Caco-2 (cell line): Measurements from ENCODE around the gene TAF3. TPM values are rescaled to one million over a fixed set of nuclear protein-coding genes. Genes with fewer than 3 reads are reported as not detected.

Experiments
- BruUV-seq: library from RNA; stranded (reverse); fragments of 400-500 nt; replicated peaks from 2 replicates; lab custom pipeline; 2021; lab: Mats Ljungman, UMichigan
- CTCF ChIA-PET: fragments of 300-600 bp; sonication (Branson Sonifier 250); formaldehyde crosslinking; loops from one replicate; lab custom pipeline; 2022; ENCODE audit warnings: antibody characterized with exemption; lab: Charles Lee
- POLR2A ChIA-PET: fragments of 300-600 bp; sonication (Branson Sonifier 250); formaldehyde crosslinking; loops from one replicate; lab custom pipeline; 2022; ENCODE audit warnings: antibody characterized with exemption; lab: Charles Lee
- DNase-seq, 2 experiments: peaks; one replicate each; pipeline versions ENCODE4 v3.0.0 to v3.0.0-alpha.2; 2020 to 2022
- H3K27me3 ChIP-seq: replicated peaks from 2 replicates; pipeline ENCODE4 v1.6.0; 2011; ENCODE audit warnings: low read length; ENCODE audit not compliant: control insufficient read depth, insufficient read depth
- H3K36me3 ChIP-seq: 2 replicates; pipeline ENCODE4 v1.5.1; 2011; ENCODE audit warnings: low read length; ENCODE audit not compliant: control insufficient read depth, insufficient read depth
- H3K4me1 ChIP-seq: fragments of 250-450 bp; sonication (Bioruptor Pico); 2 replicates; pipeline ENCODE4 v1.5.1; 2020; ENCODE audit warnings: mild to moderate bottlenecking
- H3K4me3 ChIP-seq: 2 replicates; pipeline ENCODE4 v1.5.1; 2011; ENCODE audit warnings: low read depth, mild to moderate bottlenecking, control low read depth, low read length
- H3K9me3 ChIP-seq: fragments of 250-450 bp; sonication (Bioruptor Pico); 2 replicates; pipeline ENCODE4 v1.5.1; 2020; ENCODE audit warnings: mild to moderate bottlenecking, moderate library complexity
- H3K27ac Mint-ChIP-seq: one replicate; pipeline ENCODE4 v1.8.0; 2022; ENCODE audit warnings: mixed read lengths; ENCODE audit not compliant: unreplicated experiment
- H3K27me3 Mint-ChIP-seq: one replicate; pipeline ENCODE4 v1.8.0; 2022; ENCODE audit warnings: mixed read lengths; ENCODE audit not compliant: insufficient read depth, unreplicated experiment
- H3K36me3 Mint-ChIP-seq: one replicate; pipeline ENCODE4 v1.8.0; 2022; ENCODE audit warnings: mild to moderate bottlenecking, mixed read lengths; ENCODE audit not compliant: insufficient read depth, unreplicated experiment
- H3K4me1 Mint-ChIP-seq: one replicate; pipeline ENCODE4 v1.8.0; 2022; ENCODE audit warnings: low read depth, mixed read lengths; ENCODE audit not compliant: unreplicated experiment
- H3K4me3 Mint-ChIP-seq: one replicate; pipeline ENCODE4 v1.8.0; 2022; ENCODE audit warnings: mild to moderate bottlenecking, moderate library complexity, mixed read lengths; ENCODE audit not compliant: unreplicated experiment
- H3K9me3 Mint-ChIP-seq: one replicate; pipeline ENCODE4 v1.8.0; 2022; ENCODE audit warnings: mixed read lengths; ENCODE audit not compliant: unreplicated experiment
- intact Hi-C: fragments of 100-400 bp; cut with micrococcal nuclease; formaldehyde crosslinking; loops from one replicate; pipeline ENCODE4 v1.10.0; 2022; ENCODE audit not compliant: unreplicated experiment
- total RNA-seq: library from RNA; stranded (reverse); gene quantifications from 2 replicates; pipeline ENCODE4 v1.2.3, GENCODE V29; 2022
- TF ChIP-seq, protein P1 (sequence below), 2 experiments: fragments of 200-600 bp in 1 of 2; IDR thresholded peaks; 1 replicate in 1 of 2; 2 replicates in 1 of 2; pipeline versions ENCODE4 v1.5.1 to v1.8.0; 2011 to 2022; ENCODE audit warnings: antibody characterized with exemption in 1 of 2, control low read depth in 1 of 2, inconsistent platforms in 1 of 2, low read depth in 1 of 2, low read length in 1 of 2, mild to moderate bottlenecking in 1 of 2, moderate library complexity in 1 of 2; ENCODE audit not compliant: insufficient read depth in 1 of 2, severe bottlenecking in 1 of 2, unreplicated experiment in 1 of 2

The TAF3 gene
- total RNA-seq, 1 experiment from 2014 or later: 30.6 TPM

DNA sequence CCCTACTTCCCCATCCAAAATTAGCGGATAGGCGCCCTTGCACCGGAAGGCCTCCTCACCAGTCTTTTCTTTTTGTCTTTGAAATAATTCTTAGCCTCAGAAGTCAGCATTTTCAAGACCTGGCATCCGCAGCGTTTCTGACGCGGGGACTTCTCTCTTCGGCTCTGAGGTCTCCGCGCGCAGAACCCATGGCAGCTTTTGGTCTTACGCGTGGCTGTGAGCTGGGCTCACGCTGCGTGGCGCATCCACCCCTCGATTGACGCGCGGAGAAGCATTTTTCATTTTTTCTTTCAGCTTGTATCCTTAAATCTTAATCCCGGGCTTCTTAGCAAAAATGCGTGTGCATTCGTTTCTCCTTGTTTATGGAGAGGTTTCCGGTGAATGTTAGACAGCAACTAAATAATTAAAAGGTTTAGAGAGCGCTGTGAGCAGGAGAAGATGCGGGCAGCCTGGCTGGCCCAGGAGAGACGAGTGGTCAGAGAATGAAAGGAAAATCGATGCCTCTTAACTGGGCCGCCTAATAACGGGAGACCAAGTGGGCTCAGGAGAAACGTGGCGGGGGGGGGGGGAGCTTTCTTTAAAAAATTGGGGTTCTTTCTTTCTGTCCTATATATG, 234.1 kb downstream of the TAF3 start:
- Histone ChIP-seq H3K4me1 (peaks cover 28% of the 10 kb centered on the region), H3K4me3 (no peak overlapping the region), H3K27me3 (no peaks in the 10 kb centered on the region), H3K36me3 (no peaks in the 10 kb centered on the region; the same call in 1 of the 2 replicates), H3K9me3 (no peaks in the 10 kb centered on the region)
- no TSS peak for BruUV-seq
- Mint-ChIP-seq H3K4me1 (peaks cover 32% of the 10 kb centered on the region), H3K27me3 (no peaks in the 10 kb centered on the region), H3K4me3 (peak overlapping the region; percentile 49), H3K9me3 (no peaks in the 10 kb centered on the region), H3K36me3 (peaks cover 41% of the 10 kb centered on the region), H3K27ac (peak overlapping the region; percentile 56)
- ChIA-PET POLR2A (interaction anchor here (0.5 kb wide), 1 partner anchor 118 kb away, joined by 3 read pairs; no protein-coding TSS in a partner anchor), CTCF (no interaction called here)
- intact Hi-C loops: loop anchor here (5.0 to 10.0 kb wide), 7 partner anchors 140 to 1252 kb away; no protein-coding TSS in a partner anchor
- no peak for DNase-seq
- TF ChIP-seq, protein P1, sequence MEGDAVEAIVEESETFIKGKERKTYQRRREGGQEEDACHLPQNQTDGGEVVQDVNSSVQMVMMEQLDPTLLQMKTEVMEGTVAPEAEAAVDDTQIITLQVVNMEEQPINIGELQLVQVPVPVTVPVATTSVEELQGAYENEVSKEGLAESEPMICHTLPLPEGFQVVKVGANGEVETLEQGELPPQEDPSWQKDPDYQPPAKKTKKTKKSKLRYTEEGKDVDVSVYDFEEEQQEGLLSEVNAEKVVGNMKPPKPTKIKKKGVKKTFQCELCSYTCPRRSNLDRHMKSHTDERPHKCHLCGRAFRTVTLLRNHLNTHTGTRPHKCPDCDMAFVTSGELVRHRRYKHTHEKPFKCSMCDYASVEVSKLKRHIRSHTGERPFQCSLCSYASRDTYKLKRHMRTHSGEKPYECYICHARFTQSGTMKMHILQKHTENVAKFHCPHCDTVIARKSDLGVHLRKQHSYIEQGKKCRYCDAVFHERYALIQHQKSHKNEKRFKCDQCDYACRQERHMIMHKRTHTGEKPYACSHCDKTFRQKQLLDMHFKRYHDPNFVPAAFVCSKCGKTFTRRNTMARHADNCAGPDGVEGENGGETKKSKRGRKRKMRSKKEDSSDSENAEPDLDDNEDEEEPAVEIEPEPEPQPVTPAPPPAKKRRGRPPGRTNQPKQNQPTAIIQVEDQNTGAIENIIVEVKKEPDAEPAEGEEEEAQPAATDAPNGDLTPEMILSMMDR (IDR thresholded peaks at IDR 0.05; ENCODE audit: insufficient read depth in 1 of 2, low read depth in 1 of 2, low read length in 1 of 2, severe bottlenecking in 1 of 2, unreplicated experiment in 1 of 2): no peak

DNA sequence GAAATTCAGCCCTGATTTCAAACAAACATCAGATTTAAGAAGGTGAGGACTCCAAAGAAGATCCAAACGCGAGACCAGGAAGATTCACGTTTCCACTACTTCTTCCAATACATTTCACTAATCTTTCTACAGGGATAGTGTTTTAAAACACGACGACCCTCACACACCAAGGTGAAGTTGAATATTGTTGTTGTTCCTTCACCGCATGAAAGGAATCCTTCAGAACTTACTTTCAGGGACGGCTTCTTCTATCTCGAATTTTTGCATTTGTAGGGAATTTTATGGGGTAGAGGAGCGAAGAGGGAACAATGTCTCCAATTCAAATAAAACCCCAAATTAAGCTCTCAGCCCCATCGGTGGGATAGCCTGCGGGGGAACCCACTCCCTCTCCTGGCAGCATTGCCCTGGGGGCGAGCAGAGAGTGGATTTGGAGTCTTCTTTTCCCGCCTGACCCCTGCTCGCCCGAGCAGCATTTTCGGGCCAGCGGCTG, 234.7 kb downstream of the TAF3 start:
- H3K27ac Mint-ChIP-seq: peak overlapping the region; percentile 87

More for the DNA sequence above, 234.7 kb downstream of the TAF3 start:
- H3K9me3 ChIP-seq: no peaks in the 10 kb centered on the region
- intact Hi-C loops: loop anchor here (1.0 to 10.0 kb wide), 11 partner anchors 23 to 1252 kb away; no protein-coding TSS in a partner anchor
- no peak overlapping the region for H3K4me3 ChIP-seq
- Mint-ChIP-seq H3K4me1 (peaks cover 31% of the 10 kb centered on the region), H3K27me3 (no peaks in the 10 kb centered on the region), H3K9me3 (no peaks in the 10 kb centered on the region), H3K4me3 (peak overlapping the region; percentile 87), H3K36me3 (peaks cover 47% of the 10 kb centered on the region)
- no peaks in the 10 kb centered on the region; the same call in 1 of the 2 replicates for H3K36me3 ChIP-seq
- DNase-seq: no peak
- ChIA-PET POLR2A (interaction anchor here (0.5 kb wide), 1 partner anchor 118 kb away, joined by 3 read pairs; no protein-coding TSS in a partner anchor), CTCF (no interaction called here)
- no TSS peak for BruUV-seq
- H3K27me3 ChIP-seq: no peaks in the 10 kb centered on the region
- TF ChIP-seq, protein P1 (IDR thresholded peaks at IDR 0.05; ENCODE audit: insufficient read depth in 1 of 2, low read depth in 1 of 2, low read length in 1 of 2, severe bottlenecking in 1 of 2, unreplicated experiment in 1 of 2): no peak
- H3K4me1 ChIP-seq: peaks cover 32% of the 10 kb centered on the region
